HG02943 (cell line): ENCODE data around the gene RAB12.

Experiments used
- ATAC-seq: cut with Tn5 transposase; IDR thresholded peaks from one replicate; pipeline ENCODE4 v1.9.1; 2021; ENCODE audit warnings: mild to moderate bottlenecking, low read depth, moderate library complexity; ENCODE audit not compliant: unreplicated experiment

RAB12 gene

DNA sequence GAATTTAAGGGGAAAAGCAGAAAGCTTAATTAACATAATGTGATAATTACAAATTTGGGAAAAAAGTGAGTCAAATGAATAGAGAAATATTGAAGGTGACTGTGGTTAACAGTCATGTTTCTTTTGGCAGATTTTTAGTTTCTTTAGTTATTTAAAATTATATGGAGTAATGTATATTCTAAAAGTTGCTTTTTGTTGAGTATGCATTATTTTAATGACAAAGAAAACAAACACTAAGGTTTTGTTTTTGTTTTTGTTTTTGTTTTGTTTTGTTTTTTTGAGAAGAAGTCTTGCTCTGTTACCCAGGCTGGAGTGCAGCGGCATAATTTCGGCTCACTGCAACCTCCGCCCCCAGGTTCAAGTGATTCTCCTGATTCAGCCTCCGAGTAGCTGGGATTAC is 65.8 kb downstream of the RAB12 start:
- ATAC-seq = no peak

DNA sequence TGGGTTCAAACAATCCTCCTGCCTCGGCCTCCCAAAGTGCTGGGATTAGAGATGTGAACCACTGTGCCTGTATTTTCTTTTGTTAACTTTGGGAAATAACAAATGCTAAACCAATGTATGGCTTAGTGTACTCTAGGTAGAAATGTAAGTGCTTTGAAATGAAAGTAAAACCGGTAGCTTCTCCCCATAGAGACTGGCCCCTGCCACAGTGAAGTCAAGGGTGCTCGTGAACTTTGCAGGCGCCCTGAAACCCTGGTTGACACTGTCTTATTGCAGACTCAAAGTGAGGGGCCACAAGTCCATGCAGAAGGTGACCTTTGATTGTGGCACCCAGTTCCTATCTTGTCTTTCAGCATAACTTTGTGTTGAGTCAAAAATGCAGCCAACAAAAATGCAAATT is 72.0 kb downstream of the RAB12 start:
- no peak for ATAC-seq

DNA sequence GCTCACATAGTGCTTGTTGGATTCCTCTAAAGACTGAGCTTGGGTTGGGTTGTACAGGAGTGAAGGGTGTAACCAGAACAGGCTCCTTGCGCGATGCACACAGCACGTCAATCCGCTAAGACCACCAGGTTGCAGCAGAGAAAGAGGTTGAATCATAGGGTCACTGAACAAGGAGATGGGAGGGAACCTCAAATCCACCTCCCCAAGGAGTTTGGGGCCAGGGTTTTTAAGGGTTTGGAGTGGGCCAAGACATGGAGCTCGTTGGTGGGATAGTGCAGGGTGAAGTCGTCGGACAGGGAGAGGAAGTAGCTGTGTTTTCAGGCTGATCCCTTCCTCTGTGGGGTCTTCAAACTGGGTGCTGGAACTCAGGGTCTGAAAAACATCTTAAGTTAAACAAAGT is 75.3 kb downstream of the RAB12 start:
- ATAC-seq = no peak

DNA sequence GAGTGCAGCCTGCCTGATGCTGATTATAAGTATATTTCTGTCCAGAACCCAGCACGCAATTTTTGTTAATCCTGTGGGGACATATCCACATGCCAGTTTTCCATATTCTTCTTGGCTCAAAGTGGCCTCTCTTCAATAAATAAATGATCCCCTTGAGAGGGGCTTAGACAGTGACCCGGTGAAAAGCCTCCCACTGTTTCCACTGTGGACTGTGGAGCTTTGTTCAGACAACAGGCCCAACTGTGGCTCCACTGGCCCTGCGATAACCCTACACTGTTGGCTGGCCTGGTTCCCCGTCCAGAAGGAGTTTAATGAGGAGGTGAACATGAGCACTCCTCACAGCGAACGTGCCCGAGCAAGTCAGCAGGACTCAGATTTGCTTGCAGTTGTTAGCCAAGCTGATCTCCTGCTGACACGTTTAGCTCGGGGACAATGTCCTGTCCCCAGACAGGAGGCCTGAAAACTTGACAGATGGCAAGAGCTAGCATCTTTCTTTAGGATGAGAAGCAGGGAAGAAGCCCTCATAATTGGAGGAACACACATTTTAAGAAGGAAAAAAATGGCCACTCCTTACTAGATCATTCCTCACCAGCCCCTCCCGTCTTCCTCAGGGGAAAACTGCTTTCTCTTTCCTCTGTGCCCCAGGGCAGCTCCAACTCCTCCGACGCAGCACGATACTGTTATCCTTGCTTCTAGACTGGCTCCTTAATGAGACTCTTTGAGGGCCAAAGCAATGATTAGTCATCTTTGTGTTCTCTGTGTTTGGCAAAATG is 76.1 kb downstream of the RAB12 start:
- no peak for ATAC-seq

DNA sequence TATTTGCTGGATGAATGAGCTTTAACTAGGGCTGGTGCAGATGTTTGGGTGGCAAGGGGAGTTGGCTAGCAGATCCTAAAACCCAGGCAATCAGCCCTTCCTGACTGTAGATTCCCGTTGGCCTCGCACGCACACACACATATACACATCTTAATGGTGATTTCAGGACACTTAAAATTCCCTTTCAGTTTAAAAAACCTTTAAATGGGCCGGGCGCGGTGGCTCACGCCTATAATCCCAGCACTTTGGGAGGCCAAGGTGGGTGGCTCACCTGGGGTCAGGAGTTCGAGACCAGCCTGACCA is 76.6 kb downstream of the RAB12 start:
- ATAC-seq = no peak

DNA sequence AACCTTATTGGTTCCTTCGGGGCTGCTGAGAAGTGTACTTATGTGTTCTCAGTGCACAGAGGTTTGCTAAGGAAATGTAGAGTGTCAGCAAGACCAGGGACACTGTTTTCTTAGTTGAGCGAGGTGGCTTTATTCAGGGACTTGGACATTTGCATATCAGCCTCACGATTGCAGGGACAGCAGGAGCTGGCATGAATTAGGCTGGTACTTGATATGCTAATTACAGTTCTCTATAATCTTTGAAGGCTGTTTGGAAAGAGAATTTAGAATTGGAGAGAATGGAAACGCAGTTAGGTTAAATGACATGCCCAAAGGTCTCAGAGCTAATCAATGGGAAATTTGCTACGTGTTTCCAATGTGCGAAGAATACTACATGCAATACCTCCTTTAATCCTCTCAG is 77.4 kb downstream of the RAB12 start:
- no peak for ATAC-seq

DNA sequence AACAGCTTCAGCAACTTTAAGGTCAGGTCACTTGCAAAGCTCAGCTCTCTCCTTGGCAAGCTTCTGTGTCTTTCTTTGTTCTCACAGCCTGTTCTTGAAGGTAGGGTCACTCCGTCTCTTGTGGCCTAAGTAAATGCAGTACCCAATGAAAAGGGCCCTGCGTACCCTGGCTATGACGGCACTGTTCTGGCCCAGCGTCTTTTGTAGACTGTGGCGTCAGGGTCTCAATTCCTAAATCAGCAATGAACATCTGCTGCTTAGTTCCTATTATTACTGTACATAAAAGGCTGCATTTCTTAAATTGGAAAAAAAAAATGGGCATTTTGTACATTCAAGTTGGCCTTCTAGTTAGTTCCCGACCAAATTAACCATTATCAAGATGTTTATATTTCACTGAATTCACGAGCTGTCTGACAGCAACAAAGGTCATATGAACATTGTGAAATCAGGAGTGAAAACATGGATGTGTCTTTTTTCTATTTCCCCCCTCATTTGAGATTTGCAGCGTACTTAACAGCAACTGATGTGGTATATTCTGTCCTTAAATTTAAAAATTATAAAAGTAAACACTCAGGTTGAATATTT is 79.1 kb downstream of the RAB12 start:
- no peak for ATAC-seq

DNA sequence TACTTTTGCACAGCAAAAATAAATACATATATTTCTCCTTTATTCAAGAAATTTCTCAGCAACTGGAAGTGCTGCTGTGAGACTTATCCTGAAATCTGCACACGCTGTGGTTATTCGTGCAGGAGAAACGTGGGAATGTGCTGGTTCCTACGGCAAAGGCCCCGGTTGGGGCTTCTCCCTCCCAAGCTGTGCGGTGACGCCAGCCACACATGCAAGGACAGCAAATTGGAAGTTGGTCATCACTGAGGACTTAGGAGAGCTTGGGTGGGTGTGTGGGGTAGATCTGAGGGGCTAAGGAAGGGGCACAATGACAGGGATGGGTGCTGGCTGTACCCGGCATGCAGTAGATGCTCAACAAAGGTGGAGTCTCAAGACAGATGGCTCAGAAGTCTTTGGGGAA is 79.6 kb downstream of the RAB12 start:
- ATAC-seq = no peak
